ENCODE measurements around the gene TCEAL1.
"Not testable (repeated sequence)": the region's sequence is repeated elsewhere in the genome, so short reads cannot be mapped to it uniquely, and the experiment has no call there.

TCEAL1 gene

GRCh38 chrX:103616676-103617186 is 12.0 kb upstream of the TCEAL1 start:
- H3K36me3 Mint-ChIP-seq: no peaks in the 10 kb centered on the region
- ATAC-seq: no peak
- DNase-seq (ENCODE audit: low spot score in 2 of 2): no peak
- H3K27ac Mint-ChIP-seq: no peak overlapping the region
- no peaks in the 10 kb centered on the region for H3K4me1 Mint-ChIP-seq
- no peaks in the 10 kb centered on the region for H3K9me3 Mint-ChIP-seq
- no peak overlapping the region for H3K4me3 Mint-ChIP-seq

- Mint-ChIP-seq H3K4me3 (no peak overlapping the region), H3K27ac (no peak overlapping the region), H3K9me3 (no peaks in the 10 kb centered on the region), H3K36me3 (no peaks in the 10 kb centered on the region), H3K4me1 (peaks cover 9% of the 10 kb centered on the region)
- DNase-seq (ENCODE audit: low spot score in 2 of 2) (no peak), ATAC-seq (no peak)
Measured at GRCh38 chrX:103624111-103624510, 4.7 kb upstream of the TCEAL1 start.

- Mint-ChIP-seq H3K4me1 (peaks cover 18% of the 10 kb centered on the region), H3K4me3 (no peak overlapping the region), H3K27ac (no peak overlapping the region), H3K36me3 (no peaks in the 10 kb centered on the region), H3K9me3 (no peaks in the 10 kb centered on the region)
- DNase-seq (ENCODE audit: low spot score in 2 of 2): no peak
- peak; percentile 40 for ATAC-seq
Measured at GRCh38 chrX:103626855-103627254, 1.9 kb upstream of the TCEAL1 start.

GRCh38 chrX:103629318-103630170 is 769 bp downstream of the TCEAL1 start:
- Mint-ChIP-seq H3K36me3 (no peaks in the 10 kb centered on the region), H3K27ac (peak overlapping the region; percentile 89), H3K9me3 (no peaks in the 10 kb centered on the region), H3K4me1 (peaks cover 18% of the 10 kb centered on the region), H3K4me3 (peak overlapping the region; percentile 86)
- peak; percentile 64 for ATAC-seq
- DNase-seq (ENCODE audit: low spot score in 2 of 2): peak in 1 of 2 donors; percentile 51

GRCh38 chrX:103630171-103630511 is 1.4 kb downstream of the TCEAL1 start:
- ATAC-seq: no peak
- no peak for DNase-seq (ENCODE audit: low spot score in 2 of 2)
- Mint-ChIP-seq H3K4me1 (peaks cover 18% of the 10 kb centered on the region), H3K9me3 (no peaks in the 10 kb centered on the region), H3K36me3 (no peaks in the 10 kb centered on the region), H3K4me3 (peak overlapping the region; percentile 86), H3K27ac (peak overlapping the region; percentile 89)

- no peaks in the 10 kb centered on the region for H3K36me3 Mint-ChIP-seq
- no peak for ATAC-seq
- no peaks in the 10 kb centered on the region for H3K9me3 Mint-ChIP-seq
Measured at GRCh38 chrX:103631145-103631544, 2.4 kb downstream of the TCEAL1 start.

GRCh38 chrX:103635436-103635835 is 6.7 kb downstream of the TCEAL1 start:
- ATAC-seq (no peak), DNase-seq (ENCODE audit: low spot score in 2 of 2) (no peak)
- Mint-ChIP-seq H3K36me3 (no peaks in the 10 kb centered on the region), H3K4me1 (no peaks in the 10 kb centered on the region), H3K9me3 (no peaks in the 10 kb centered on the region), H3K27ac (no peak overlapping the region), H3K4me3 (no peak overlapping the region)

More at GRCh38 chrX:103631145-103631544, 2.4 kb downstream of the TCEAL1 start:
- H3K4me3 Mint-ChIP-seq: no peak overlapping the region
- H3K27ac Mint-ChIP-seq: no peak overlapping the region
- peaks cover 18% of the 10 kb centered on the region for H3K4me1 Mint-ChIP-seq
- no peak for DNase-seq (ENCODE audit: low spot score in 2 of 2)

GRCh38 chrX:103637604-103638338 is 9.0 kb downstream of the TCEAL1 start:
- peak; percentile 42 for ATAC-seq
- no peak overlapping the region for H3K27ac Mint-ChIP-seq
- H3K4me1 Mint-ChIP-seq: no peaks in the 10 kb centered on the region
- no peaks in the 10 kb centered on the region for H3K36me3 Mint-ChIP-seq
- no peaks in the 10 kb centered on the region for H3K9me3 Mint-ChIP-seq
- H3K4me3 Mint-ChIP-seq: no peak overlapping the region
- no peak for DNase-seq (ENCODE audit: low spot score in 2 of 2)

GRCh38 chrX:103638479-103639346 is 9.9 kb downstream of the TCEAL1 start:
- H3K4me3 Mint-ChIP-seq; DNase-seq (ENCODE audit: low spot score in 2 of 2); ATAC-seq: not testable (repeated sequence)

GRCh38 chrX:103640401-103641155 is 11.8 kb downstream of the TCEAL1 start:
- Mint-ChIP-seq H3K4me3 (no peak overlapping the region), H3K27ac (no peak overlapping the region), H3K9me3 (no peaks in the 10 kb centered on the region), H3K4me1 (no peaks in the 10 kb centered on the region), H3K36me3 (no peaks in the 10 kb centered on the region)
- DNase-seq (ENCODE audit: low spot score in 2 of 2): no peak
- ATAC-seq: no peak

More at GRCh38 chrX:103638479-103639346, 9.9 kb downstream of the TCEAL1 start:
- not testable (repeated sequence) for H3K27ac Mint-ChIP-seq, H3K36me3 Mint-ChIP-seq, H3K9me3 Mint-ChIP-seq, H3K4me1 Mint-ChIP-seq

GRCh38 chrX:103644125-103644524 is 15.3 kb downstream of the TCEAL1 start:
- no peak overlapping the region for H3K4me3 Mint-ChIP-seq
- H3K36me3 Mint-ChIP-seq: no peaks in the 10 kb centered on the region
- ATAC-seq (no peak), DNase-seq (ENCODE audit: low spot score in 2 of 2) (no peak)
- H3K4me1 Mint-ChIP-seq: no peaks in the 10 kb centered on the region
- H3K9me3 Mint-ChIP-seq: no peaks in the 10 kb centered on the region
- H3K27ac Mint-ChIP-seq: no peak overlapping the region

GRCh38 chrX:103647630-103648029 is 18.9 kb downstream of the TCEAL1 start:
- Mint-ChIP-seq H3K9me3 (no peaks in the 10 kb centered on the region), H3K27ac (no peak overlapping the region), H3K4me3 (no peak overlapping the region), H3K4me1 (no peaks in the 10 kb centered on the region), H3K36me3 (no peaks in the 10 kb centered on the region)
- no peak for ATAC-seq
- DNase-seq (ENCODE audit: low spot score in 2 of 2): no peak

GRCh38 chrX:103651151-103651773 is 22.5 kb downstream of the TCEAL1 start:
- H3K36me3 Mint-ChIP-seq: no peaks in the 10 kb centered on the region
- no peak overlapping the region for H3K4me3 Mint-ChIP-seq
- peaks cover 2% of the 10 kb centered on the region for H3K9me3 Mint-ChIP-seq
- H3K4me1 Mint-ChIP-seq: no peaks in the 10 kb centered on the region
- ATAC-seq (no peak), DNase-seq (ENCODE audit: low spot score in 2 of 2) (no peak)
- no peak overlapping the region for H3K27ac Mint-ChIP-seq

Data from stimulated activated effector memory CD8-positive, alpha-beta T cell treated with anti-CD3 and anti-CD28 coated beads, Interleukin-12 subunit alpha, Interleukin-12 subunit beta, amount 100 ng/mL, for 72 hours (primary cell).